CD1c-positive myeloid dendritic cell (primary cell): ENCODE results near the gene RALGDS.

Experiments used
- DNase-seq: peaks from one replicate; pipeline ENCODE4 v3.0.0-alpha.2; 2016; ENCODE audit errors: extremely low spot score

The RALGDS gene

DNA sequence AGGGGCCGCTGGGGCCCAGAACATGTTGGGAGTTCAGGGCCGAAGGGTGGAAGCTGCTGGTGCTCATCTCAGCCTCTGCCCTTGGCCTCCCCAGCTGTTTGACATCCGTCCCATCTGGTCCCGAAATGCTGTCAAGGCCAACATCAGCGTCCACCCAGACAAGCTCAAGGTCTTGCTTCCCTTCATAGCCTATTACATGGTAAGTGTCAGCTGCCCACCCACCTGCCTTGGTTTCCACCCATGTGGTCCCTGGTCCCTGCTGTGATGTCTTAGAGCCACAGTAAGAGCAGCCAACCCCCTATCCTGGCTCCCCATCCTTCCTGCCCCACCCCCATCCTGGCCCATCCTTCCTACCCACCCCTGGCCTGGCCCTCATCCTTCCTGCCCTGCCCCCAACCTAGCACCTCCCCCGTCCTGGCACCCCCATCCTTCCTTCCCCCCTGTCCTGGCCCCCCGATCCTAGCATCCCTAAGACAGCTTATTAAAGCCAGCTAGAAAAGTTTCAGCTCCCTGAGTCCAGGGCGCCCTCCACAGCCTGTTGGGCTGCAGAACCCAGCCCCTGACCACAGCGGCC is 69.0 kb downstream of the RALGDS start:
- DNase-seq = no peak

DNA sequence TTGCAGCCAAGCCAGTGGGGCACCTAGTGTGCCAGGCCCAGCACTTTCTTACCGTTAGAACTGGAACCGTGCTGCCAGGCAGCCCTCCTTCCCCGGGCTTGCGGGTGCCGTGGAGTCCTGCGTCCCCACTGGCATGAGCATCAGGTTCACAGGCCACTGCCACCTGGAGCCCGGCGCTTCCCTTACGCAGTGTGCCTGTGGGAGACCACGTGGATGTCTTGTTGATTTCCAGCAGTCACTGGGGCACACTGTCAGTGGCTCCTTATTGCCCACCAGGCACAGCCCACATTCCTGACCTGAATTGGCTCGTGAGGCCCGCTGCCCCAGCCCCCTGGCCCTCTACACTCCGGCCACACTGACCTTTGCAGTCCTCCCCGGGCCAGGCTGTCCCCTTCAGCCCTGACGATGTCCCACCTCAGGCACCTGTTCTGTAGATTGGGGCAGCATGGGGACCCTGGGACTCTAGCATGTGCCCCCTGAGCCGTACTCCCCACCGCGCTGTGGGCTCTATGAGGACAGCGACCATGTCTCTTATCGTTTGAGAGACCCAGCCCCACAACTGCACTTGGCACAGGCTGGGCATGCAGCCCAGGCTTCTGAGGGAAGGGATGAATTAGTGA is 69.6 kb downstream of the RALGDS start:
- no peak for DNase-seq

DNA sequence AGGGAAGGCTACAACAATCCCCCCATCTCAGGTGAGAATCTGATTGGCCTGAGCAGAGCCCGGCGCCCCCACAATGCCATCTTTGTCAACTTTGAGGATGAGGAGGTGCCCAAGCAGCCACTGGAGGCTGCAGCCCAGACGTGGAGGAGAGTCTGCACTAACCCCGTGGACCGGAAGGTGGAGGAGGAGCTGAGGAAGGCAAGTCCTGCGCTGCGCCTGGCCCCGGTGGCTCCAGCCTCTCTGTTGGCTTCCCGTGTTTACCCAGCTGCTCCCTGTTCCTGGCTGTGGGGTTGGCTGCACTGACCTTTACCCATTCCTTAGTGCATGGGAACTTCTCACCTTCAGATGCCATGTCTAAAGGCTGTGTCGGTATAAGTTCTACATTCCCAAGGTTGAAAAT is 70.3 kb downstream of the RALGDS start:
- no peak for DNase-seq

DNA sequence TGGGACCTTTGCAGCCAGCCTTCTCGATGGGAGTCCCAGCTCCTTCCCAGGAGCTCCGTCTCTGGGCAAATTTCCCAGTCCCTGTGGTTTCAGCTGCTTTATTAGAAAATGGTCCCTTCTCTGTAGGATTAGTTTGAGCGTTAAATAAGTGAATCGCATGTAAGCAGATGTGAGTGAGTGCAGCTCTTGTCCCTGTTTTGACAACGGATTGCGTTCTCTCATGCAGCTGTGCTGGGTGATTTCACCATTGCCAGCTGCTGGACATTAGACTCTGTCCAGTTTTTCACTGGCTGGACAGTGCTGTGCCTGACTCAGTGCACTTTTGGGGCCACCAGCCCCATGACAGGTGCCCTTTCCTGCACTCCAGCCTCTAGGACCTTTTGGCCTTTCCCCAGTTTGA is 70.9 kb downstream of the RALGDS start:
- no peak for DNase-seq

DNA sequence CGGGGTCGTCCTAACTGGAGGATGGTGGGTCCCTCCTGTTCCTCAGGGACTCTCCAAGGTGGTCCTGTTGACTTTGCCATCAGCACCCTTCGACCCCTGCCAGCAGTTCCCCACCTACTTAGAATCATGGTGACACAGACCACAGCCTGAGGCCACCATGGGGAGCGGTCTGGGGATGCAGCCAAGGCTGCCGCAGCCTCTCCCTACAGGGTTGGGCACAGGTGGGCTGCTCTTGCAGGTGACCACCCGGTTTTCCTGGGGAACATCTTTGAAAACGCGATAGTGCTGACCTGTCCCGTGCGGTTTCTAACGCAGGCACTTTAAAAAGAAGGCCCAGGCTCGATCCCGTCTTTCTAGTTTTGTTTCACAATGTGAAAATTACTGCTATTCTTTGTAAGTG is 72.0 kb downstream of the RALGDS start:
- DNase-seq = no peak

DNA sequence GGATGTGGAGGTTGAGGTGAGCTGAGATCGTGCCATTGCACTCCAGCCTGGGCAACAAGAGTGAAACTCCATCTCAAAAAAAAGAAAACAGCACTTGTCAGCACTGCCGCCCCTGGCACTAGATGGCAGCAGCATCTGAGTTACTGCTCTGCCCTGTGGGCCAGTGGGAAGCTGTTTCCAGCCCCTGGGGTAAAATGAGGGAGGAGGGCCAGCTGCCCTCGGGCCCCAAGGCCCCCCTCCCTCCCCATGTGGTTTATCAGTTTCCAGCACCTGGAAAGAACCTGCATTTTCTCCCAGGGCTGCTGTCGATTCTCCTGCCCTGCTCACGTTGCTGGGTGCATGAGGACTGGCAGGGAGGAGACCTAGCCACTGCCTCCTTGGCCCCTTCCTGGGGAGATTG is 72.4 kb downstream of the RALGDS start:
- DNase-seq = peak; percentile 33
